KOPT-K1 (cell line): ENCODE data around the gene OR13C8.
"Not testable (repeated sequence)": the region's sequence is repeated elsewhere in the genome, so short reads cannot be mapped to it uniquely, and the experiment has no call there.

Source experiments
- H3K27ac ChIP-seq: fragments of 200-600 bp; sonication (generic); 2 replicates; pipeline ENCODE4 v1.5.1; 2016; ENCODE audit warnings: antibody characterized with exemption, mild to moderate bottlenecking, low read depth, low read length; ENCODE audit not compliant: poor library complexity, severe bottlenecking
- H3K36me3 ChIP-seq: fragments of 200-600 bp; sonication (generic); 2 replicates; pipeline ENCODE4 v1.5.1; 2017; ENCODE audit warnings: antibody characterized with exemption, mild to moderate bottlenecking, low read length, moderate library complexity; ENCODE audit not compliant: insufficient read depth
- H3K9me3 ChIP-seq: fragments of 200-600 bp; sonication (generic); 2 replicates; pipeline ENCODE4 v1.5.1; 2017; ENCODE audit warnings: antibody characterized with exemption, low read length, mild to moderate bottlenecking; ENCODE audit not compliant: insufficient read depth, poor library complexity, severe bottlenecking

The OR13C8 gene

GRCh38 chr9:104568868-104569267, at the start of gene OR13C8:
Gene OR13C8, plus strand, starts transcription at chr9:104569168. Its CDS starts 0 bp downstream, at chr9:104569168.
- no peak within 1 kb of the TSS for H3K27ac ChIP-seq
- H3K36me3 ChIP-seq, result no peaks in the 10 kb centered on the region
- no peaks in the 10 kb centered on the region for H3K9me3 ChIP-seq

GRCh38 chr9:104520241-104520640, 48.7 kb upstream of the OR13C8 start:
- not testable (repeated sequence) for H3K9me3 ChIP-seq, H3K36me3 ChIP-seq, H3K27ac ChIP-seq

GRCh38 chr9:104527109-104527508, 41.9 kb upstream of the OR13C8 start, which contains the start of gene OR13C4:
Gene OR13C4, minus strand, starts transcription at chr9:104527209. Its CDS starts 0 bp downstream, at chr9:104527209.
- Histone ChIP-seq H3K27ac (no peak within 1 kb of the TSS), H3K36me3 (no peaks in the 10 kb centered on the region), H3K9me3 (no peaks in the 10 kb centered on the region)

- H3K9me3 ChIP-seq, result no peaks in the 10 kb centered on the region
- no peaks in the 10 kb centered on the region for H3K36me3 ChIP-seq
- H3K27ac ChIP-seq, result no peak within 1 kb of the TSS
These were observed 32.2 kb upstream of the OR13C8 start, which contains the start of gene OR13C3 for GRCh38 chr9:104536756-104537155. Gene OR13C3, minus strand, starts transcription at chr9:104536856. Its CDS starts 133 bp downstream, at chr9:104536723.

GRCh38 chr9:104539275-104539674, 29.7 kb upstream of the OR13C8 start:
- Histone ChIP-seq H3K27ac (no peak overlapping the region), H3K36me3 (no peaks in the 10 kb centered on the region), H3K9me3 (no peaks in the 10 kb centered on the region)

GRCh38 chr9:104544644-104545043, 24.3 kb upstream of the OR13C8 start:
- no peaks in the 10 kb centered on the region for H3K36me3 ChIP-seq
- no peaks in the 10 kb centered on the region for H3K9me3 ChIP-seq
- no peak overlapping the region for H3K27ac ChIP-seq

GRCh38 chr9:104553261-104553660, 15.7 kb upstream of the OR13C8 start:
- Histone ChIP-seq H3K36me3 (no peaks in the 10 kb centered on the region), H3K9me3 (no peaks in the 10 kb centered on the region), H3K27ac (no peak overlapping the region)

GRCh38 chr9:104555521-104555920, 13.4 kb upstream of the OR13C8 start:
- Histone ChIP-seq H3K9me3 (no peaks in the 10 kb centered on the region), H3K27ac (no peak overlapping the region), H3K36me3 (no peaks in the 10 kb centered on the region)

- H3K27ac ChIP-seq, result no peak overlapping the region
- no peaks in the 10 kb centered on the region for H3K9me3 ChIP-seq
- no peaks in the 10 kb centered on the region for H3K36me3 ChIP-seq
These were observed 11.9 kb upstream of the OR13C8 start for GRCh38 chr9:104556830-104557634.

GRCh38 chr9:104564358-104564757, 4.6 kb upstream of the OR13C8 start:
- Histone ChIP-seq H3K36me3 (no peaks in the 10 kb centered on the region), H3K27ac (no peak overlapping the region), H3K9me3 (no peaks in the 10 kb centered on the region)

- H3K9me3 ChIP-seq, result no peaks in the 10 kb centered on the region
These were observed 3.6 kb downstream of the OR13C8 start for GRCh38 chr9:104572612-104573011.

GRCh38 chr9:104575456-104575855, 6.5 kb downstream of the OR13C8 start:
- no peaks in the 10 kb centered on the region for H3K9me3 ChIP-seq
- no peaks in the 10 kb centered on the region for H3K36me3 ChIP-seq
- no peak overlapping the region for H3K27ac ChIP-seq

More at GRCh38 chr9:104572612-104573011, 3.6 kb downstream of the OR13C8 start:
- Histone ChIP-seq H3K27ac (no peak overlapping the region), H3K36me3 (no peaks in the 10 kb centered on the region)

- no peaks in the 10 kb centered on the region for H3K9me3 ChIP-seq
- H3K36me3 ChIP-seq, result no peaks in the 10 kb centered on the region
- no peak overlapping the region for H3K27ac ChIP-seq
These were observed 8.3 kb downstream of the OR13C8 start for GRCh38 chr9:104577263-104577662.

GRCh38 chr9:104580562-104580961, 11.6 kb downstream of the OR13C8 start:
- Histone ChIP-seq H3K27ac (no peak overlapping the region), H3K9me3 (no peaks in the 10 kb centered on the region), H3K36me3 (no peaks in the 10 kb centered on the region)

GRCh38 chr9:104586496-104587180, 17.7 kb downstream of the OR13C8 start:
- Histone ChIP-seq H3K27ac (no peak overlapping the region), H3K9me3 (no peaks in the 10 kb centered on the region), H3K36me3 (no peaks in the 10 kb centered on the region)
